A549 (cell line): ENCODE measurements around the gene LRRC59. TPM values are rescaled to one million over a fixed set of nuclear protein-coding genes. Genes with fewer than 3 reads are reported as not detected.

Source experiments
- ATAC-seq, 2 experiments: fragments of 200-7000 bp in 1 of 2; fragments of >200 bp in 1 of 2; cut with Nextera tagmentation in 1 of 2; cut with Tn5 transposase in 1 of 2; 3 replicates each; pipeline versions ENCODE4 v1.8.0 to v1.9.1; 2018 to 2020; ENCODE audit warnings: mild to moderate bottlenecking in 1 of 2, moderate library complexity in 1 of 2
- CTCF ChIA-PET: fragments of 300-600 bp; sonication (Branson Sonifier 250); formaldehyde crosslinking; extraction: SDS; loops from one replicate; lab custom pipeline; 2021; ENCODE audit warnings: antibody characterized with exemption, inconsistent platforms; lab: Yijun Ruan, JAX
- POLR2A ChIA-PET: fragments of 350-600 bp; formaldehyde crosslinking; extraction: SDS; loops from one replicate; lab custom pipeline; 2021; ENCODE audit warnings: antibody characterized with exemption, inconsistent platforms; lab: Yijun Ruan, JAX
- DNase-seq, 2 experiments: peaks; one replicate each; pipeline versions ENCODE4 v3.0.0 to v3.0.0-alpha.2; 2011 to 2016; ENCODE audit warnings: low read depth in 1 of 2, low spot score in 1 of 2
- FAIRE-seq: peaks from 2 replicates; lab custom pipeline; 2011; peaks lifted over from hg19 to GRCh38; lab: Jason Lieb, UNC
- H3K27ac ChIP-seq, 2 experiments: fragments of >200 bp; sonication (Bioruptor Twin); formaldehyde crosslinking; 3 replicates each; pipeline ENCODE4 v1.5.1; 2016 to 2017
- H3K4me1 ChIP-seq: fragments of >200 bp; sonication (Bioruptor Twin); formaldehyde crosslinking; 3 replicates; pipeline ENCODE4 v1.6.1; 2016
- H3K4me2 ChIP-seq: fragments of >200 bp; sonication (Bioruptor Twin); formaldehyde crosslinking; 3 replicates; pipeline ENCODE4 v1.6.1; 2016
- H3K4me3 ChIP-seq: fragments of >200 bp; sonication (Bioruptor Twin); formaldehyde crosslinking; 3 replicates; pipeline ENCODE4 v1.5.1; 2016
- H3K9me3 ChIP-seq: fragments of >200 bp; sonication (Bioruptor Twin); formaldehyde crosslinking; 3 replicates; pipeline ENCODE4 v1.6.1; 2016
- ATOH8 ChIP-seq: fragments of 250-450 bp; sonication (Bioruptor Pico); IDR thresholded peaks from 2 replicates; pipeline ENCODE4 v1.5.0; 2020; ENCODE audit warnings: low read depth, mild to moderate bottlenecking, moderate library complexity
- BHLHE40 ChIP-seq: IDR thresholded peaks from 2 replicates; pipeline ENCODE4 v1.6.1; 2012; ENCODE audit warnings: low read depth, low read length, inconsistent platforms
- CBX8 ChIP-seq: fragments of 200-600 bp; sonication (generic); IDR thresholded peaks from 2 replicates; pipeline ENCODE4 v1.6.1; 2016
- CHD2 ChIP-seq: fragments of 150-350 bp; IDR thresholded peaks from 2 replicates; pipeline ENCODE4 v1.6.1; 2014; ENCODE audit warnings: low read length; ENCODE audit not compliant: partially characterized antibody
- CHD4 ChIP-seq: fragments of 200-600 bp; sonication (generic); IDR thresholded peaks from 2 replicates; pipeline ENCODE4 v1.6.1; 2016; ENCODE audit warnings: antibody characterized with exemption, mild to moderate bottlenecking, borderline replicate concordance
- E2F6 ChIP-seq: IDR thresholded peaks from 2 replicates; pipeline ENCODE4 v1.6.1; 2012; ENCODE audit warnings: low read depth, borderline replicate concordance
- EHMT2 ChIP-seq: fragments of 200-600 bp; sonication (generic); IDR thresholded peaks from 2 replicates; pipeline ENCODE4 v1.6.1; 2016; ENCODE audit warnings: antibody characterized with exemption, low read depth, mild to moderate bottlenecking, moderate library complexity
- GATA3 ChIP-seq: IDR thresholded peaks from 2 replicates; pipeline ENCODE4 v1.6.1; 2012; ENCODE audit warnings: borderline replicate concordance
- HDAC2 ChIP-seq: fragments of 200-600 bp; sonication (generic); IDR thresholded peaks from 2 replicates; pipeline ENCODE4 v1.6.1; 2016
- HEYL ChIP-seq: fragments of 250-450 bp; sonication (Bioruptor Pico); IDR thresholded peaks from 2 replicates; pipeline ENCODE4 v1.8.0; 2021; ENCODE audit warnings: mild to moderate bottlenecking, moderate library complexity
- HOXB13 ChIP-seq: fragments of 250-450 bp; sonication (Bioruptor Pico); IDR thresholded peaks from 2 replicates; pipeline ENCODE4 v1.5.0; 2020; ENCODE audit warnings: low read depth, mild to moderate bottlenecking, moderate library complexity
- MAX ChIP-seq: IDR thresholded peaks from 2 replicates; pipeline ENCODE4 v1.6.1; 2012
- MAZ ChIP-seq: fragments of 150-350 bp; IDR thresholded peaks from 2 replicates; pipeline ENCODE4 v1.6.1; 2014; ENCODE audit warnings: antibody characterized with exemption, low read depth, low read length, borderline replicate concordance
- MYC ChIP-seq: IDR thresholded peaks from 2 replicates; pipeline ENCODE4 v1.6.1; 2012; ENCODE audit warnings: mild to moderate bottlenecking, inconsistent platforms, low read length, improper control_type of control experiment, borderline replicate concordance
- NFE2L2 ChIP-seq: fragments of 150-350 bp; conservative IDR thresholded peaks from 2 replicates; pipeline ENCODE4 v1.6.1; 2014; ENCODE audit warnings: low read length
- NPAS2 ChIP-seq: fragments of 250-450 bp; sonication (Bioruptor Pico); IDR thresholded peaks from 2 replicates; pipeline ENCODE4 v1.8.0; 2022; ENCODE audit warnings: mild to moderate bottlenecking, moderate library complexity, borderline replicate concordance
- PBX3 ChIP-seq: IDR thresholded peaks from 2 replicates; pipeline ENCODE4 v1.6.1; 2012
- PHF8 ChIP-seq: fragments of 200-600 bp; sonication (generic); IDR thresholded peaks from 2 replicates; pipeline ENCODE4 v1.6.1; 2016; ENCODE audit warnings: low read depth, mild to moderate bottlenecking, antibody characterized with exemption, moderate library complexity, borderline replicate concordance
- RARB ChIP-seq: fragments of 250-450 bp; sonication (Bioruptor Pico); IDR thresholded peaks from 2 replicates; pipeline ENCODE4 v1.8.0; 2021; ENCODE audit warnings: mild to moderate bottlenecking, moderate library complexity
- RFX5 ChIP-seq: fragments of 450-650 bp; IDR thresholded peaks from 2 replicates; pipeline ENCODE4 v1.7.1; 2014; ENCODE audit warnings: antibody characterized with exemption, mild to moderate bottlenecking, moderate library complexity
- SMC3 ChIP-seq: fragments of >200 bp; sonication (Bioruptor Twin); formaldehyde crosslinking; IDR thresholded peaks from 3 replicates; pipeline ENCODE4 v1.6.1; 2018; ENCODE audit warnings: inconsistent platforms
- SREBF2 ChIP-seq: fragments of 450-650 bp; IDR thresholded peaks from 2 replicates; pipeline ENCODE4 v1.6.1; 2014; ENCODE audit warnings: mild to moderate bottlenecking, moderate library complexity
- ZC3H11A ChIP-seq: fragments of 450-650 bp; IDR thresholded peaks from 2 replicates; pipeline ENCODE4 v1.6.1; 2014; ENCODE audit warnings: antibody characterized with exemption, mild to moderate bottlenecking
- ZFP36 ChIP-seq: fragments of 450-650 bp; IDR thresholded peaks from 2 replicates; pipeline ENCODE4 v1.6.1; 2014; ENCODE audit warnings: borderline replicate concordance; ENCODE audit not compliant: partially characterized antibody
- WGBS: methylation state at CpG from one replicate; pipeline ENCODE4 v1.1.6; 2017; ENCODE audit errors: missing lambda C conversion rate; 5-methylcytosine and 5-hydroxymethylcytosine counted together
- polyA plus RNA-seq, 4 experiments: library from polyadenylated mRNA; depleted of rRNA in 3 of 4; stranded (reverse); fragments of >200 nt; fragmentation: RNase III in 1 of 4; extraction: RNeasy Plus Mini Kit Qiagen cat#74134 plus additional on column Dnase treatment in 1 of 4; gene quantifications; 2 replicates in 3 of 4; 3 replicates in 1 of 4; pipeline ENCODE4 v1.2.3, GENCODE V29; 2011 to 2017
- TF ChIP-seq, protein P1 (sequence below): fragments of >200 bp; sonication (Bioruptor Twin); formaldehyde crosslinking; IDR thresholded peaks from 3 replicates; pipeline ENCODE4 v1.5.1; 2016
- TF ChIP-seq, protein P2 (sequence below): fragments of >200 bp; sonication (Bioruptor Twin); formaldehyde crosslinking; IDR thresholded peaks from 3 replicates; pipeline ENCODE4 v1.6.1; 2016

The LRRC59 gene
- polyA plus RNA-seq, 2 of the 4 experiments (the other 2 are of a cell fraction): 209 to 228 TPM

GRCh38 chr17:50359998-50360461, 37.3 kb downstream of the LRRC59 start:
- WGBS: 89% methylated on average over 14 of the region's 14 CpGs

GRCh38 chr17:50359005-50359699, 38.2 kb downstream of the LRRC59 start:
- ChIA-PET POLR2A (interaction anchor here (1.1 kb wide), 1 partner anchor 13 kb away, joined by 3 read pairs; no protein-coding TSS in a partner anchor), CTCF (interaction anchor here (1.0 to 33.9 kb wide), 10 partner anchors 9 to 190 kb away, joined by 3 to 445 read pairs (median 8); partner anchors contain the start of genes EME1, LRRC59, MRPL27 and XYLT2)
- WGBS: 90% methylated on average over 5 of the region's 5 CpGs
- Histone ChIP-seq H3K4me1 (peaks cover 3% of the 10 kb centered on the region; the same call in 1 of the 3 replicates), H3K9me3 (no peaks in the 10 kb centered on the region), H3K4me3 (no peak overlapping the region), H3K27ac (no peak overlapping the region), H3K4me2 (no peak overlapping the region)
- TF ChIP-seq HDAC2 (no peak), NFE2L2 (no peak), ZFP36 (no peak), HOXB13 (CRISPR knock-in tag) (no peak), CHD2 (no peak), PHF8 (no peak), CBX8 (no peak), E2F6 (no peak), EHMT2 (no peak), MAX (no peak), ATOH8 (no peak)
- DNase-seq: no peak
- no peak for FAIRE-seq
- ATAC-seq: no peak

More at GRCh38 chr17:50359998-50360461, 37.3 kb downstream of the LRRC59 start:
- Histone ChIP-seq H3K4me2 (no peak overlapping the region), H3K4me1 (peaks cover 3% of the 10 kb centered on the region; the same call in 1 of the 3 replicates), H3K27ac (no peak overlapping the region), H3K4me3 (no peak overlapping the region), H3K9me3 (no peaks in the 10 kb centered on the region)
- CTCF ChIA-PET: interaction anchor here (0.6 to 33.9 kb wide), 13 partner anchors 8 to 191 kb away, joined by 3 to 445 read pairs (median 7); partner anchors contain the start of genes EME1, LRRC59, MRPL27 and RSAD1
- DNase-seq: no peak
- POLR2A ChIA-PET: interaction anchor here (1.1 kb wide), 1 partner anchor 13 kb away, joined by 3 read pairs; no protein-coding TSS in a partner anchor
- no peak for ATAC-seq
- TF ChIP-seq BHLHE40 (no peak), HOXB13 (CRISPR knock-in tag) (no peak), SMC3 (no peak), RFX5 (no peak)
- FAIRE-seq: no peak

GRCh38 chr17:50358177-50358576, 39.1 kb downstream of the LRRC59 start:
- TF ChIP-seq, protein P1, sequence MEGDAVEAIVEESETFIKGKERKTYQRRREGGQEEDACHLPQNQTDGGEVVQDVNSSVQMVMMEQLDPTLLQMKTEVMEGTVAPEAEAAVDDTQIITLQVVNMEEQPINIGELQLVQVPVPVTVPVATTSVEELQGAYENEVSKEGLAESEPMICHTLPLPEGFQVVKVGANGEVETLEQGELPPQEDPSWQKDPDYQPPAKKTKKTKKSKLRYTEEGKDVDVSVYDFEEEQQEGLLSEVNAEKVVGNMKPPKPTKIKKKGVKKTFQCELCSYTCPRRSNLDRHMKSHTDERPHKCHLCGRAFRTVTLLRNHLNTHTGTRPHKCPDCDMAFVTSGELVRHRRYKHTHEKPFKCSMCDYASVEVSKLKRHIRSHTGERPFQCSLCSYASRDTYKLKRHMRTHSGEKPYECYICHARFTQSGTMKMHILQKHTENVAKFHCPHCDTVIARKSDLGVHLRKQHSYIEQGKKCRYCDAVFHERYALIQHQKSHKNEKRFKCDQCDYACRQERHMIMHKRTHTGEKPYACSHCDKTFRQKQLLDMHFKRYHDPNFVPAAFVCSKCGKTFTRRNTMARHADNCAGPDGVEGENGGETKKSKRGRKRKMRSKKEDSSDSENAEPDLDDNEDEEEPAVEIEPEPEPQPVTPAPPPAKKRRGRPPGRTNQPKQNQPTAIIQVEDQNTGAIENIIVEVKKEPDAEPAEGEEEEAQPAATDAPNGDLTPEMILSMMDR: no peak
- TF ChIP-seq MYC (no peak), NPAS2 (CRISPR knock-in tag) (no peak), HEYL (no peak), SREBF2 (no peak), ZC3H11A (no peak), RARB (CRISPR knock-in tag) (no peak), GATA3 (no peak), MAZ (no peak), PBX3 (no peak), CHD4 (no peak)
- TF ChIP-seq, protein P2, sequence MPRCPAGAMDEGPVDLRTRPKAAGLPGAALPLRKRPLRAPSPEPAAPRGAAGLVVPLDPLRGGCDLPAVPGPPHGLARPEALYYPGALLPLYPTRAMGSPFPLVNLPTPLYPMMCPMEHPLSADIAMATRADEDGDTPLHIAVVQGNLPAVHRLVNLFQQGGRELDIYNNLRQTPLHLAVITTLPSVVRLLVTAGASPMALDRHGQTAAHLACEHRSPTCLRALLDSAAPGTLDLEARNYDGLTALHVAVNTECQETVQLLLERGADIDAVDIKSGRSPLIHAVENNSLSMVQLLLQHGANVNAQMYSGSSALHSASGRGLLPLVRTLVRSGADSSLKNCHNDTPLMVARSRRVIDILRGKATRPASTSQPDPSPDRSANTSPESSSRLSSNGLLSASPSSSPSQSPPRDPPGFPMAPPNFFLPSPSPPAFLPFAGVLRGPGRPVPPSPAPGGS: no peak
- TF ChIP-seq, all 56 proteins: peak for 0
- Histone ChIP-seq H3K9me3 (no peaks in the 10 kb centered on the region), H3K4me2 (no peak overlapping the region), H3K27ac (no peak overlapping the region), H3K4me3 (no peak overlapping the region), H3K4me1 (peaks cover 3% of the 10 kb centered on the region; the same call in 1 of the 3 replicates)
- DNase-seq (no peak), ATAC-seq (no peak), FAIRE-seq (no peak)
- ChIA-PET POLR2A (no interaction called here), CTCF (interaction anchor here (1.0 to 33.9 kb wide), 8 partner anchors 9 to 189 kb away, joined by 3 to 445 read pairs (median 14); partner anchors contain the start of genes EME1, LRRC59, MRPL27 and XYLT2)
- 92% methylated on average over 17 of the region's 17 CpGs for WGBS
